BJ (cell line): Measurements from ENCODE around the gene LCA5L. TPM values are rescaled to one million over a fixed set of nuclear protein-coding genes. Genes with fewer than 3 reads are reported as not detected.
A peak's percentile ranks its signal among the peaks of the same experiment; 100 is the strongest.
"Not testable (repeated sequence)": the region's sequence is repeated elsewhere in the genome, so short reads cannot be mapped to it uniquely, and the experiment has no call there.

Experiments used
- CTCF ChIA-PET: fragments of 350-600 bp; formaldehyde crosslinking; extraction: SDS; loops from one replicate; lab custom pipeline; 2021; ENCODE audit warnings: antibody characterized with exemption, inconsistent platforms; lab: Yijun Ruan, JAX
- POLR2A ChIA-PET: fragments of 300-600 bp; sonication (Branson Sonifier 250); formaldehyde crosslinking; extraction: SDS; loops from one replicate; lab custom pipeline; 2021; ENCODE audit warnings: antibody characterized with exemption; lab: Charles Lee
- DNase-seq: peaks from one replicate; pipeline ENCODE4 v3.0.0-alpha.2; 2011; ENCODE audit warnings: low read depth
- H3K27me3 ChIP-seq: 2 replicates; pipeline ENCODE4 v1.6.0; 2011; ENCODE audit warnings: low read length; ENCODE audit not compliant: control insufficient read depth, insufficient read depth
- H3K36me3 ChIP-seq: 2 replicates; pipeline ENCODE4 v1.5.1; 2011; ENCODE audit warnings: low read length; ENCODE audit not compliant: control insufficient read depth, insufficient read depth
- H3K4me3 ChIP-seq: 2 replicates; pipeline ENCODE4 v1.5.1; 2011; ENCODE audit warnings: low read depth, mild to moderate bottlenecking, control low read depth, low read length
- polyA plus RNA-seq: library from polyadenylated mRNA; depleted of rRNA; stranded (reverse); fragments of >200 nt; gene quantifications from 2 replicates; pipeline ENCODE4 v1.2.3, GENCODE V29; 2011
- TF ChIP-seq, protein P1 (sequence below): IDR thresholded peaks from 2 replicates; pipeline ENCODE4 v1.5.1; 2011; ENCODE audit warnings: low read depth, mild to moderate bottlenecking, control low read depth, inconsistent platforms, low read length, moderate library complexity; ENCODE audit not compliant: insufficient read depth

LCA5L gene
- polyA plus RNA-seq, 1 experiment = 0.69 TPM

DNA sequence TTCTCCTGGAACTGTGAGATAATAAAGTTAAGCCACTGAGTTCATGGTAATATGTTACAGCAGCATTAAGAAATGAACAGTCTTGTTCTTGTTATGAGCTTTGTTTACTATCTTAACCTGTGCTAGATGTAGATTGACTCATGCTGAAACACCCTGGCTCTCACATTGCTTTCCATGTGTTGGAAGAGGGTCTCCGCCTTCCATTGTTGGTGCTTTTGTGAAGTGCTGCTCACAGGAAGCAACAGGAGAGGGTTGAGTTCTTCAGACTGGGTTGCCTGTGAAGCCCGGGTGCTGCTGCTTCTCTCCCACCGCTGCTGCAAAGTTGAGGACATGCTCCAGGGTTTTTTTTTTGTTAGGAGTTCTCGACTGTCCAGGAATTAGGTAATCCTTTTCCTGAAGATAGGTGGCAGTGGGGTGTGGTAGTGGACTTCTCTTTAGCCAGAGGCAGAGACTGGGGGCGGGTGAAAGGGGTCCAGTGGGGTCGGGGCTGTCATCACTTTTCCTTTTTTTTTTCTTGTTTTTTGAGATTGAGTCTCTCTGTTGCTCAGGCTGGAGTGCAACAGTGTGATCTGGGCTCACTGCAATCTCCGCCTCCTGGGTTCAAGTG is 68.0 kb downstream of the LCA5L start:
- DNase-seq = no peak
- Histone ChIP-seq H3K27me3 (0 out of 2 replicates have a peak, but pooled peaks cover 2% of the 10 kb centered on the region), H3K36me3 (no peaks in the 10 kb centered on the region), H3K4me3 (no peak overlapping the region)
- ChIA-PET CTCF (no interaction called here), POLR2A (no interaction called here)
- TF ChIP-seq, protein P1, sequence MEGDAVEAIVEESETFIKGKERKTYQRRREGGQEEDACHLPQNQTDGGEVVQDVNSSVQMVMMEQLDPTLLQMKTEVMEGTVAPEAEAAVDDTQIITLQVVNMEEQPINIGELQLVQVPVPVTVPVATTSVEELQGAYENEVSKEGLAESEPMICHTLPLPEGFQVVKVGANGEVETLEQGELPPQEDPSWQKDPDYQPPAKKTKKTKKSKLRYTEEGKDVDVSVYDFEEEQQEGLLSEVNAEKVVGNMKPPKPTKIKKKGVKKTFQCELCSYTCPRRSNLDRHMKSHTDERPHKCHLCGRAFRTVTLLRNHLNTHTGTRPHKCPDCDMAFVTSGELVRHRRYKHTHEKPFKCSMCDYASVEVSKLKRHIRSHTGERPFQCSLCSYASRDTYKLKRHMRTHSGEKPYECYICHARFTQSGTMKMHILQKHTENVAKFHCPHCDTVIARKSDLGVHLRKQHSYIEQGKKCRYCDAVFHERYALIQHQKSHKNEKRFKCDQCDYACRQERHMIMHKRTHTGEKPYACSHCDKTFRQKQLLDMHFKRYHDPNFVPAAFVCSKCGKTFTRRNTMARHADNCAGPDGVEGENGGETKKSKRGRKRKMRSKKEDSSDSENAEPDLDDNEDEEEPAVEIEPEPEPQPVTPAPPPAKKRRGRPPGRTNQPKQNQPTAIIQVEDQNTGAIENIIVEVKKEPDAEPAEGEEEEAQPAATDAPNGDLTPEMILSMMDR = no peak

DNA sequence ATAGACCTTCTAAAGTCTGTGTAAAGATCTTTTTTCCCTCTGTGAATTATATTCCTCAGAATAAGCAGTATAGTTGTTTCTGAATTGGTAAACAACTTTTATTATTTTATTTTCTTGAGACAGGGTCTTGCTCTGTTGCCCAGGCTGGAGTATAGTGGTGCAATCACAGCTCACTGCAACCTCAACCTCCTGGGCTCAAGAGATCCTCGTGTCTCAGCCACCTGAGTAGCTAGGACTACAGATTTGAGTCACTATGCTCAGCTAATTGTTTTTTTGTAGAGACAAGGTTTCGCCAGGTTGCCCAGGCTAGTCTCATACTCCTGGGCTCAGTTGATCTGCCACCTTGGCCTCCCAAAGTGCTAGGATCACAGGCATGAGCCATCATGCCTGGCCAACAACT is 70.1 kb downstream of the LCA5L start:
- H3K36me3 ChIP-seq = no peaks in the 10 kb centered on the region
- TF ChIP-seq, protein P1 = no peak
- no peak overlapping the region for H3K4me3 ChIP-seq
- H3K27me3 ChIP-seq = 0 out of 2 replicates have a peak, but pooled peaks cover 2% of the 10 kb centered on the region
- ChIA-PET POLR2A (no interaction called here), CTCF (interaction anchor here (1.0 kb wide), 1 partner anchor 66 kb away, joined by 3 read pairs; no protein-coding TSS in a partner anchor)
- DNase-seq = no peak

DNA sequence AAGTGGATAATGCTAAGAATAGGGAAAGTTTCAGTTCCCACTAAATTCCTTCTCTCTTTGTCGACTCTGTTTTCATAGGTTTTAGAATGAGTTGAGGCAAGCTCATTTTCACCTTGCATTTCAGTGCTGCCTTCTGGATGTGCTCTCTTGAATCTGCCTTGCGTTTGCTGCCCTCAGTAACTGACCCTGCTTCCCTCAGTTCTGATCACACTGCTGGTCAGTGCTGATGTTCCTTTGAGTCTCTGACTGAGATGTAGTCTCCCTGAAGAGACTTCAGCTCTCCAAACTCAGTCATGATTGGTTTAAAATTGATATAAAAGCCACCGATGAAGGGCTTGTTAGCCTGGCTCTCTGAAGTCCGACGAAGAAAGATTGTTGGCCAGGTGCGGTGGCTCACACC is 71.5 kb downstream of the LCA5L start:
- TF ChIP-seq, protein P1 = no peak
- DNase-seq = no peak
- no peak overlapping the region for H3K4me3 ChIP-seq
- POLR2A ChIA-PET = no interaction called here
- CTCF ChIA-PET = interaction anchor here (1.1 to 1.7 kb wide), 4 partner anchors 10 to 67 kb away, joined by 4 to 7 read pairs (median 6); no protein-coding TSS in a partner anchor
- H3K36me3 ChIP-seq = no peaks in the 10 kb centered on the region
- 0 out of 2 replicates have a peak, but pooled peaks cover 2% of the 10 kb centered on the region for H3K27me3 ChIP-seq

DNA sequence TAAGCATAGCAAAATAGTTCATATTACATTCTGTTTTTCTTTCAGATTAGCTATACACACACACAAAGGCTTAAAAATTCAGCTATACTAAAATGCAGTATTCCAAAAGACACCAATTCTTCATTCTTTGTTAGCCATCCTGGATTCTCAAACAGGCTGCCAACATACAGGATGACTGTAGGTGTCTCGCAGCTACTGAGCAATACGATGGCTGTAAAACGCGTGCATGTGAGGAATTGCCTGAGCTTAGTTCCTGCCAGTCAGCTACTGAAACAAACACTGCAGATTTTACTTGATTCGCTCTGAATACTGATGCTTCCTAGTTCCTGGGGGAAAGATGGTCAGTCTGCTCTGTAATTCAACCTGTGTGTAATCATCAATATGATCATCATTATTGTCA is 71.9 kb downstream of the LCA5L start:
- TF ChIP-seq, protein P1 = peak; percentile 34
- 0 out of 2 replicates have a peak, but pooled peaks cover 2% of the 10 kb centered on the region for H3K27me3 ChIP-seq
- no peaks in the 10 kb centered on the region for H3K36me3 ChIP-seq
- CTCF ChIA-PET = interaction anchor here (1.1 to 1.7 kb wide), 4 partner anchors 10 to 68 kb away, joined by 4 to 7 read pairs (median 6); no protein-coding TSS in a partner anchor
- POLR2A ChIA-PET = no interaction called here
- DNase-seq = no peak
- no peak overlapping the region for H3K4me3 ChIP-seq

DNA sequence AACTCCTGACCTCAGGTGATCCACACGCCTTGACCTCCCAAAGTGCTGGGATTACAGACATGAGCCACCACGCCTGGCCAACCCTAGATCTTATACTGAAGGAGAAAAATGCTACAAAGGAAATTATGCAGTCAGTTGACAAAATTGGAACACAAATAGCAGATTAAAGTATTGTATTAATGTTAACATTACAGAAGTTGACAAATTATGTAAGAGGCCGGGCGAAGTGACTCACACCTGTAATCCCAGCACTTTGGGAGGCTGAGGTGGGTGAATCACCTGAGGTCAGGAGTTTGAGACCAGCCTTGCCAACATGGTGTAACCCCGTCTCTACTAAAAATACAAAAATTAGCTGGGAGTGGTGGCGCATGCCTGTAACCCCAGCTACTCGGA is 75.7 kb downstream of the LCA5L start:
- H3K36me3 ChIP-seq, H3K27me3 ChIP-seq, DNase-seq, H3K4me3 ChIP-seq: not testable (repeated sequence)
- ChIA-PET POLR2A (interaction anchor here (0.6 kb wide), 1 partner anchor 31 kb away, joined by 6 read pairs; no protein-coding TSS in a partner anchor), CTCF (interaction anchor here (0.8 to 1.1 kb wide), 3 partner anchors 11 to 71 kb away, joined by 3 read pairs; no protein-coding TSS in a partner anchor)
